ENCODE results near the gene DCP1B. TPM values are rescaled to one million over a fixed set of nuclear protein-coding genes. Genes with fewer than 3 reads are reported as not detected.

Gene DCP1B
- total and polyA plus RNA-seq, 2 donors (not counting 3 experiments of a cell fraction or from before 2014, with no cell fraction given) = 11.2 to 19.8 TPM

GRCh38 chr12:2027351-2027750, 23.1 kb upstream of the DCP1B start:
- no peak overlapping the region for H2AFZ ChIP-seq (ENCODE audit: low read depth, low read length)
- H3K27me3 ChIP-seq (ENCODE audit: control insufficient read depth in 2 of 2, insufficient read depth in 2 of 2, low read length in 2 of 2) = peaks cover 33 to 41% of the 10 kb centered on the region in 2 experiments
- FAIRE-seq (no peak), DNase-seq (ENCODE audit: low read depth, low spot score) (no peak)
- ChIA-PET POLR2A (no interaction called here), CTCF (no interaction called here)
- H4K20me1 ChIP-seq (replicated peaks; ENCODE audit: control insufficient read depth, extremely low read depth, insufficient read depth, low read length) = no peaks in the 10 kb centered on the region
- no peaks in the 10 kb centered on the region for H3K4me1 ChIP-seq (ENCODE audit: control insufficient read depth, extremely low read depth, insufficient read depth, low read length)
- no peaks in the 10 kb centered on the region for H3K9me1 ChIP-seq (replicated peaks; ENCODE audit: control insufficient read depth, extremely low read depth, insufficient read depth, low read length)
- intact Hi-C loops (cut with micrococcal nuclease) (no loop called here), dilution Hi-C loops (cut with MboI; ENCODE audit: extremely low pct_ligation_motif_present, low sequenced_read_pairs) (loop anchor here (10.0 kb wide), 1 partner anchor 63 kb away; no protein-coding TSS in a partner anchor)
- H3K79me2 ChIP-seq (ENCODE audit: control insufficient read depth, insufficient read depth, low read length) = no peaks in the 10 kb centered on the region
- H3K4me3 ChIP-seq (replicated peaks in 1 of 3; ENCODE audit: insufficient read depth in 1 of 3, low read depth in 1 of 3, low read length in 3 of 3) = no peak overlapping the region
- H3K27ac ChIP-seq (ENCODE audit: insufficient read depth, low read depth, low read length) = no peak overlapping the region
- no peaks in the 10 kb centered on the region for H3K36me3 ChIP-seq (ENCODE audit: control insufficient read depth in 2 of 2, extremely low read depth in 1 of 2, insufficient read depth in 2 of 2, low read length in 2 of 2)
- H3K4me2 ChIP-seq (ENCODE audit: insufficient read depth, low read length) = no peak overlapping the region
- BruUV-seq (replicated peaks) = no TSS peak
- no peak for TF ChIP-seq FOS (IDR thresholded peaks at IDR 0.05; ENCODE audit: borderline replicate concordance, insufficient read depth, low read length)
- TF ChIP-seq CTCF (IDR thresholded peaks at IDR 0.05; ENCODE audit: extremely low read depth in 1 of 2, insufficient read depth in 1 of 2, low read depth in 1 of 2, low read length in 2 of 2) = no peak
- TF ChIP-seq MYC (IDR thresholded peaks at IDR 0.05; ENCODE audit: low read depth, low read length) = no peak
- no peak for TF ChIP-seq POLR2A (IDR thresholded peaks at IDR 0.05; ENCODE audit: low read depth, low read length)
- TF ChIP-seq GATA2 (IDR thresholded peaks at IDR 0.05; ENCODE audit: insufficient read depth, insufficient read length, low read depth, low read length) = no peak
- TF ChIP-seq JUN (IDR thresholded peaks at IDR 0.05; ENCODE audit: borderline replicate concordance, insufficient read depth, insufficient read length, low read depth) = no peak
- no peak for TF ChIP-seq MAX (IDR thresholded peaks at IDR 0.05; ENCODE audit: insufficient read depth, insufficient read length)
- TF ChIP-seq POLR2AphosphoS5 (IDR thresholded peaks at IDR 0.05; ENCODE audit: insufficient read depth, low read depth, low read length) = no peak
- TF ChIP-seq EZH2 (IDR thresholded peaks at IDR 0.05; ENCODE audit: borderline replicate concordance, low read depth, low read length, severe bottlenecking) = no peak
- no peaks in the 10 kb centered on the region for H3K9me3 ChIP-seq (replicated peaks; ENCODE audit: control insufficient read depth, insufficient read depth, low read length)
- H3K9ac ChIP-seq (replicated peaks; ENCODE audit: extremely low read depth, insufficient read depth, low read length) = no peak overlapping the region

Data from endothelial cell of umbilical vein (primary cell).